Neural progenitor cell (in vitro differentiated cells): Measurements from ENCODE around the gene PTPRK. TPM values are rescaled to one million over a fixed set of nuclear protein-coding genes. Genes with fewer than 3 reads are reported as not detected.

Experiments used
- DNase-seq: peaks from one replicate; pipeline ENCODE4 v3.0.0-alpha.2; 2016; ENCODE audit warnings: low spot score
- H2AFZ ChIP-seq: fragments of 200-600 bp; sonication (generic); replicated peaks from 2 replicates; pipeline ENCODE4 v1.6.1; 2016; ENCODE audit warnings: antibody characterized with exemption
- H3F3A ChIP-seq: fragments of 200-600 bp; sonication (generic); 2 replicates; pipeline ENCODE4 v1.6.1; 2016; ENCODE audit warnings: antibody characterized with exemption, low read depth
- H3K27ac ChIP-seq: fragments of 200-600 bp; sonication (generic); 2 replicates; pipeline ENCODE4 v1.5.1; 2016; ENCODE audit warnings: mild to moderate bottlenecking
- H3K27me3 ChIP-seq: fragments of 200-600 bp; sonication (generic); 2 replicates; pipeline ENCODE4 v1.6.1; 2016; ENCODE audit warnings: mild to moderate bottlenecking, moderate library complexity
- H3K36me3 ChIP-seq: fragments of 200-600 bp; sonication (generic); 2 replicates; pipeline ENCODE4 v1.5.1; 2016
- H3K4me1 ChIP-seq: fragments of 200-600 bp; sonication (generic); 2 replicates; pipeline ENCODE4 v1.6.1; 2016; ENCODE audit warnings: mixed run types
- H3K4me2 ChIP-seq: fragments of 200-600 bp; sonication (generic); 2 replicates; pipeline ENCODE4 v1.6.1; 2016
- H3K4me3 ChIP-seq: fragments of 200-600 bp; sonication (generic); 2 replicates; pipeline ENCODE4 v1.5.1; 2016
- H3K79me2 ChIP-seq: fragments of 200-600 bp; sonication (generic); 2 replicates; pipeline ENCODE4 v1.6.1; 2016; ENCODE audit warnings: low read depth
- H3K9ac ChIP-seq: fragments of 200-600 bp; sonication (generic); 2 replicates; pipeline ENCODE4 v1.6.1; 2016
- H3K9me3 ChIP-seq: fragments of 200-600 bp; sonication (generic); 2 replicates; pipeline ENCODE4 v1.5.1; 2016; ENCODE audit warnings: low read depth
- H4K20me1 ChIP-seq: fragments of 200-600 bp; sonication (generic); 2 replicates; pipeline ENCODE4 v1.6.1; 2016; ENCODE audit warnings: low read depth
- H3K27ac Mint-ChIP-seq: 3 replicates; pipeline ENCODE4 v1.8.0; 2021; ENCODE audit warnings: mixed read lengths
- H3K27me3 Mint-ChIP-seq: 2 replicates; pipeline ENCODE4 v1.8.0; 2022; ENCODE audit warnings: low read depth, mild to moderate bottlenecking, inconsistent platforms, moderate library complexity, mixed read lengths; ENCODE audit not compliant: insufficient read depth
- H3K36me3 Mint-ChIP-seq: 3 replicates; pipeline ENCODE4 v1.8.0; 2021; ENCODE audit warnings: mixed read lengths
- H3K4me1 Mint-ChIP-seq: 3 replicates; pipeline ENCODE4 v1.8.0; 2021; ENCODE audit warnings: mixed read lengths
- H3K4me3 Mint-ChIP-seq: 3 replicates; pipeline ENCODE4 v1.8.0; 2021; ENCODE audit warnings: mild to moderate bottlenecking, moderate library complexity, mixed read lengths
- H3K9me3 Mint-ChIP-seq: 3 replicates; pipeline ENCODE4 v1.8.0; 2020; ENCODE audit warnings: mixed read lengths
- CTCF ChIP-seq: fragments of 200-600 bp; sonication (generic); IDR thresholded peaks from 2 replicates; pipeline ENCODE4 v1.5.1; 2017; ENCODE audit warnings: antibody characterized with exemption, mild to moderate bottlenecking
- EZH2 ChIP-seq: fragments of 200-600 bp; sonication (generic); IDR thresholded peaks from 2 replicates; pipeline ENCODE4 v1.6.1; 2017; ENCODE audit warnings: antibody characterized with exemption, mild to moderate bottlenecking, moderate library complexity
- EZH2phosphoT487 ChIP-seq: fragments of 200-600 bp; sonication (generic); IDR thresholded peaks from 2 replicates; pipeline ENCODE4 v1.6.1; 2017; ENCODE audit warnings: antibody characterized with exemption
- total RNA-seq: library from RNA; depleted of rRNA; stranded (reverse); fragments of >200 nt; gene quantifications from 2 replicates; pipeline ENCODE4 v1.2.3, GENCODE V29; 2015; ENCODE audit warnings: low replicate concordance

PTPRK gene
- total RNA-seq, 1 donor from 2014 or later: 35.0 TPM

- Histone ChIP-seq H3F3A (no peaks in the 10 kb centered on the region), H3K9me3 (no peaks in the 10 kb centered on the region), H3K9ac (no peak overlapping the region), H3K79me2 (no peaks in the 10 kb centered on the region), H3K4me3 (no peak overlapping the region), H2AFZ (no peak overlapping the region), H3K27ac (no peak overlapping the region), H4K20me1 (no peaks in the 10 kb centered on the region), H3K27me3 (no peaks in the 10 kb centered on the region), H3K36me3 (no peaks in the 10 kb centered on the region), H3K4me2 (no peak overlapping the region), H3K4me1 (no peaks in the 10 kb centered on the region)
- Mint-ChIP-seq H3K9me3 (no peaks in the 10 kb centered on the region), H3K4me3 (no peak overlapping the region), H3K27ac (no peak overlapping the region), H3K4me1 (no peaks in the 10 kb centered on the region), H3K36me3 (no peaks in the 10 kb centered on the region), H3K27me3 (no peaks in the 10 kb centered on the region)
- TF ChIP-seq EZH2 (no peak), CTCF (no peak), EZH2phosphoT487 (no peak)
- no peak for DNase-seq
These were observed 20.9 kb upstream of the PTPRK start for GRCh38 chr6:128541261-128541660.

GRCh38 chr6:128538763-128539162 is 18.4 kb upstream of the PTPRK start:
- no peak overlapping the region for H3K4me3 Mint-ChIP-seq
- H3K9me3 Mint-ChIP-seq: no peaks in the 10 kb centered on the region
- no peaks in the 10 kb centered on the region for H3F3A ChIP-seq
- no peak overlapping the region for H3K9ac ChIP-seq
- no peaks in the 10 kb centered on the region for H3K9me3 ChIP-seq
- no peak for TF ChIP-seq CTCF
- TF ChIP-seq EZH2phosphoT487: no peak
- TF ChIP-seq EZH2: no peak
- H3K79me2 ChIP-seq: no peaks in the 10 kb centered on the region
- H3K4me1 ChIP-seq: no peaks in the 10 kb centered on the region
- H3K27me3 ChIP-seq: no peaks in the 10 kb centered on the region
- H3K36me3 ChIP-seq: no peaks in the 10 kb centered on the region
- H3K4me3 ChIP-seq: no peak overlapping the region
- H3K4me2 ChIP-seq: no peak overlapping the region
- no peak for DNase-seq
- H2AFZ ChIP-seq: no peak overlapping the region
- no peak overlapping the region for H3K27ac Mint-ChIP-seq
- H3K27me3 Mint-ChIP-seq: no peaks in the 10 kb centered on the region
- H4K20me1 ChIP-seq: no peaks in the 10 kb centered on the region
- H3K27ac ChIP-seq: no peak overlapping the region
- no peaks in the 10 kb centered on the region for H3K36me3 Mint-ChIP-seq
- H3K4me1 Mint-ChIP-seq: no peaks in the 10 kb centered on the region

GRCh38 chr6:128532827-128533226 is 12.4 kb upstream of the PTPRK start:
- Histone ChIP-seq H3K27me3 (no peaks in the 10 kb centered on the region), H3K4me2 (no peak overlapping the region), H3K9me3 (no peaks in the 10 kb centered on the region), H3K36me3 (no peaks in the 10 kb centered on the region), H3K4me3 (no peak overlapping the region), H3F3A (no peaks in the 10 kb centered on the region), H3K9ac (no peak overlapping the region), H3K79me2 (no peaks in the 10 kb centered on the region), H2AFZ (no peak overlapping the region), H4K20me1 (no peaks in the 10 kb centered on the region), H3K4me1 (no peaks in the 10 kb centered on the region), H3K27ac (no peak overlapping the region)
- Mint-ChIP-seq H3K36me3 (no peaks in the 10 kb centered on the region), H3K4me1 (no peaks in the 10 kb centered on the region), H3K9me3 (no peaks in the 10 kb centered on the region), H3K27me3 (no peaks in the 10 kb centered on the region), H3K4me3 (no peak overlapping the region), H3K27ac (no peak overlapping the region)
- DNase-seq: no peak
- TF ChIP-seq CTCF (no peak), EZH2phosphoT487 (no peak), EZH2 (no peak)

- Histone ChIP-seq H3K4me2 (no peak overlapping the region), H3F3A (no peaks in the 10 kb centered on the region), H2AFZ (no peak overlapping the region), H3K79me2 (no peaks in the 10 kb centered on the region), H3K9me3 (no peaks in the 10 kb centered on the region), H3K4me1 (no peaks in the 10 kb centered on the region), H3K4me3 (no peak overlapping the region), H3K36me3 (no peaks in the 10 kb centered on the region), H4K20me1 (no peaks in the 10 kb centered on the region), H3K27ac (no peak overlapping the region), H3K9ac (no peak overlapping the region), H3K27me3 (no peaks in the 10 kb centered on the region)
- TF ChIP-seq EZH2phosphoT487 (no peak), CTCF (no peak), EZH2 (no peak)
- no peak overlapping the region for H3K27ac Mint-ChIP-seq
- H3K27me3 Mint-ChIP-seq: no peaks in the 10 kb centered on the region
- H3K4me3 Mint-ChIP-seq: no peak overlapping the region
- no peaks in the 10 kb centered on the region for H3K9me3 Mint-ChIP-seq
- no peak for DNase-seq
- peaks cover under 1% of the 10 kb centered on the region for H3K4me1 Mint-ChIP-seq
- no peaks in the 10 kb centered on the region for H3K36me3 Mint-ChIP-seq
These were observed 11.7 kb upstream of the PTPRK start for GRCh38 chr6:128532136-128532535.
